GM21717 (cell line): ENCODE data around the gene PCP4L1.
"Not testable (repeated sequence)": the region's sequence is repeated elsewhere in the genome, so short reads cannot be mapped to it uniquely, and the experiment has no call there.

Experiments used
- ATAC-seq: cut with Tn5 transposase; IDR thresholded peaks from one replicate; pipeline ENCODE4 v1.9.1; 2021; ENCODE audit warnings: mild to moderate bottlenecking, moderate library complexity; ENCODE audit not compliant: unreplicated experiment

PCP4L1 gene

DNA sequence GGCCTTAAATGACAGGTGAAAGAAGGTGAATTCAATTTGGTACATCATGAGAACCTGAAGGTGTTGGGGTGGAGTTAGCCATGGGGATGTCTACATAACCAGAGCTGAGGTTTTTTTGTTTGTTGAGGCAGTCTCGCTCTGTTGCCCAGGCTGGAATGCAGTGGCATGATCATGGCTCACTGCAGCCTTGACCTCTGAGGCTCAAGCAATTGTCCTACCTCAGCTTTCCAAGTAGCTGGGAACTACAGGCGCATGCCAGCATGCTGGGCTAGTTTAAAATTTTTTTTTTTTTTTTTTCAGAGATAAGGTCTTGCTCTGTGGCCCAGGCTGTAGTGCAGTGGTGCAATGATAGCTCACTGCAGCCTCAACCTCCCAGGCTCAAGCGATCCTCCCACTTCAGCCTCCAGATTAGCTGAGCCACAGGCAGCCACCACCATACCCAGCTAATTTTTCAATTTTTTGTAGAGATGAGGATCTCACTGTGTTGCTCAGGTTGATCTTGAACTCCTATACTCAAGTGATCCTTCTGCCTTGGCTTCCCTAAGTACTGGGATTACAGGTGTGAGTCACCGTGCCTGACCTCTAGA, 53.1 kb downstream of the PCP4L1 start:
- ATAC-seq = no peak

DNA sequence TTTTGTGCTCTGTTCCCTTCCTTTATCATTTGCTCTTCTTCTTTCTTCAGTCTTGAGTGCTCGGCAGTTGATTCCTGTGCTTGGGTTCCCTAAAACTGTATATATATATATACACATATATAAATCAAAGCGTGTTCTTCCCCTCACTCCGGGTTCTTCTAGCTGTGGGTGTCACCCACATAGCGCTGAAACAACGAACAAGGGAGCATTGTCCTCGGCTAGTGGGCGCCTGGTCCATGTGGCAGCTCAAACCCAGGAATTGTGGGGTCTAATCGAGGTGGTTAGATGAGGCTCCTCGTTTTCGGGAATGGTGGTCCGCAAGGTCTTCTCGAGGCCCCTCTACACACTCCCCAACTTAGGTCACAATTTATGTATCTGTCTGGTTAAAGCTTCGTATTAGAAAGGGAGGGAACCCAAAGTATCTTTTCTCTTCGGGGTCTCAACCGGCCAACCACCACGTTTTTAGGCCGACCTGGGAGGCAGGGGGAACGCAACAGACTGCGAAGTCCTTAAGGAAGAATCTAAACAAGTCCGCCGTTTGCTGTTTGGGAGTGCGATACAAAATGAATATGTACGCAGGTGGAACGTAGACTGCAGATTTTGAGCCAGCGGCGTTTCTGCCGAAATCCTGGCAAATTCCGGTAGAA, 55.1 kb downstream of the PCP4L1 start:
- no peak for ATAC-seq

DNA sequence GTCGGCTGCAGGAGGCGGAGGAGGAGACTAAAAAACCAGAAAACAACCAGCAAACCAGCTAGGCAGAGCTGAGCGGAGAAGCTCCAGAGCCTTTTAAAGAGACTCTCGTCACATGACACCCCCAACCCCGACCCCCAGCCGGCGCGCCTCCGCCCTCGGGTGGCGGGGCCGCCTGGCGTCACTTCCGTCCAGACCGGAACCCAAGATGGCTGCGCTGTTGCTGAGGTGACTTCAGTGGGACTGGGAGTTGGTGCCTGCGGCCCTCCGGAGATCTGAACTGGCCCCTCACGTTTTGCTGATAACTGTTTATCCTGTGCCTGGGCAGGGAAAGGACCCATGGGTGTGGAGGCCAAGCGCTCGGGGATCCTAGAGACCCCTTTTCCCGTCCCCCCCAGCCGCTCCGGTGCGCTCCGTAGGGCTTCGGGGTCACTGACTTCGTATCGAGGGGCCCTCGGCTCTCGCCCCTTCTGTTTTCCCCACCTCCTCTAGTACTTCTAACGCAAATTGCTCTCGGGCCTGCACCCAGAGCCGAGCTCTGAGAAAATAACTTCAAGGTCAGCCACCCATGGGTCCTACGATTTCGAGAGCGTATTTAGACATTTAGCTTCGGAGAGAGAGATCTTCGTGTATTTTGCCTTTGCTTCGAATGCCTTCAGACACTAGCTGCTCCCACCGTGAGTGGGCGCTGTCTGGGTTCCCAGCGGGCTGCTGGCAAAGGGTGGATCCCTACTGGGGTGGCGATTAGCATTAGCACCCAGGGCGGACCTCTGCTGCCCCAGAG, 55.8 kb downstream of the PCP4L1 start, which contains the start of gene SDHC:
Gene SDHC (plus strand): TSS at position 181 of the 781 bp plus-strand sequence. CDS start 25 bp downstream, at position 206.
- ATAC-seq = peak; percentile 93

DNA sequence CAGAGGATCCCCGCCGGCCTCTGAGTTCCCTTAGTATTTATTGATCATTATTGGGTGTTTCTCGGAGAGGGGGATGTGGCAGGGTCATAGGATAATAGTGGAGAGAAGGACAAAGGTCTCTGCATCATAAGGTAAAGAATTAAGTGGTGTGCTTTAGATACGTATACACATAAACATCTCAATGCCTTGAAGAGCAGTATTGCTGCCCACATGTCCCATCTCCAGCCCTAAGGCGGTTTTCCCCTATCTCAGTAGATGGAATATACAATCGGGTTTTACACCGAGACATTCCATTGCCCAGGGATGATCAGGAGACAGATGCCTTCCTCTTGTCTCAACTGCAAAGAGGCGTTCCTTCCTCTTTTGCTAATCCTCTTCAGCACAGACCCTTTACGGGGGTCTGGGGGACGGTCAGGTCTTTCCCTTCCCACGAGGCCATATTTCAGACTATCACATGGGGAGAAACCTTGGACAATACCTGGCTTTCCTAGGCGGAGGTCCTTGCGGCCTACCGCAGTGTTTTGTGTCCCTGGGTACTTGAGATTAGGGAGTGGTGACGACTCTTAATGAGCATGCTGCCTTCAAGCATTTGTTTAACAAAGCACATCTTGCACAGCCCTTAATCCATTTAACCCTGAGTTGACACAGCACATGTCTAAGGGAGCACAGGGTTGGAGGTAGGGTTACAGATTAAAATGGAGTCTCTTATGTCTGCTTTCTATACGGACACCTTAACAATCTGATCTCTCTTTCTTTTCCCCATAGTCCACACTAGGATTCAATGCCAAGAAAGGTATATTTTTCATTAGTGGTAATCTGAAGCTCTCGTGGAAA, 57.5 kb downstream of the PCP4L1 start:
- ATAC-seq = not testable (repeated sequence)

DNA sequence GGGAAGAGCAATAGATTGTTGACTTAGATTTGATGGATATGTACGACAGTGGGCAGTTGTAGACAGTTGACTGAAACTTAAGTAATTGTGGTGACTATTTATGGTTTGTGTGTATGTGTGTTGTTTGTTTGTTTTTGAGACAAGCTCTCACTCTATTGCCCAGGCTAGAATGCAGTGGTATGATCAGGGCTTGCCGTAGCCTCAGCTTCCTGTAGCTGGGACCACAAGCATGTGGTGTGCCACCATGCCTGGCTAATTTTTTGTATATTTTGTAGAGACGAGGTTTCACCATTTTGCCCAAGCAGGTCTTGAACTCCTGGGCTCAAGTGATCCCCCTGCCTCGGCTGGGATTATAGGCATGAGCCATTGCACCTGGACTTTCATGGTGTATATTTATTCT, 65.5 kb downstream of the PCP4L1 start:
- no peak for ATAC-seq

DNA sequence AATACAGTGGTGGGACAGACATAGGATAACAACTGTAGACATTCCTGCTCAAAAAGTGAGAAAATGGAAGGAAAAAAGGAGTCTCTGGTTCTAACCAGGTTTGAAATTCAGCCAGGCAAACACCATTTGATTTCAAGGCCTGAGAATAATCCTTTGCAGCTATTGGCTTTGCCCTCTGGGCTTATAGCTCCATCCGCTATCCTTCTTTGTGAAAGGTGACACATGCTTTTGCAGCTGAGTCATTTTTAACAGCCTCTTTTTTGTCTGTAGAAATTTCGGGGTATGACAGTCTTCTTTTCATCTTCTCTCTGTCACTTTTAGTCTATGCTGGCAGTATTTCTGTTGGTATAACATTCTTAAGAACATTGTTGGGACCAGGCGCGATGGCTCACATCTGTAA, 71.8 kb downstream of the PCP4L1 start:
- ATAC-seq = no peak

DNA sequence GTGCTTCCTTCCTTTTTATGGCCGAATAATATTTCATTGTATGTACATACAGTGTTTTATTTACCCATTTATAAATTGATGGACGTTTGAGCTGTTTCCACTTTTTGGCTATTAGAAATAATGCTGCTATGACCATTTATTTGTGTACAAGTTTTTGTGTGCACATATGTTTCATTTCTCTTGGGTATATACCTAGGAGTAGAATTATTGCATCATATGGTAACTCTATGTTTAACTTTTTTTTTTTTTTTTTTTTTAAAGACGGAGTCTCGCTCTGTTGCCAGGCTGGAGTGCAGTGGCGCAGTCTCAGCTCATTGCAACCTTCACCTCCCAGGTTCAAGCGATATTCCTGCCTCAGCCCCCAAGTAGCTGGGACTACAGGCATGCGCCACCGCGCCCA, 74.6 kb downstream of the PCP4L1 start:
- ATAC-seq = no peak
